ENCODE results near the gene MBD1.
"Not testable (repeated sequence)": the region's sequence is repeated elsewhere in the genome, so short reads cannot be mapped to it uniquely, and the experiment has no call there.

MBD1 gene

DNA sequence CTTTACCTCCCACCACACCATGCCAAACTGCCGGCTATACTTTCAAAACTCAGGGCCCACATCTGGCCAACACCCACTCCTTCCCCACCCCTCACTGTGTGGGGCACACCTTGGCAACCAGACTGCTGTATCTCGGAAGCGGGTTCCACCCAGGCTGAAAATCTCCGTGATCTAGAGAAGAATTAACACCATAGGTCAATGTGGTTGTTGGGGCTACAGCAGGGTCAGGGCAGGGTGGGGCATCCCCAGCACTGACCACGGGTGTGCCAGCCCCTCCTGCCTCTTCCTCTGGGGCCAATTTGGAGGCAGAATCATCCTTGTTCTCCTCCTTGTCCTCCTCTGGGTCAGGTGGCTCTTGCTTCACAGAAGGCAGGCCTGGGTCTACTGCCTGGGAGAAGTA, 8.8 kb downstream of the MBD1 start:
- no peak for DNase-seq

DNA sequence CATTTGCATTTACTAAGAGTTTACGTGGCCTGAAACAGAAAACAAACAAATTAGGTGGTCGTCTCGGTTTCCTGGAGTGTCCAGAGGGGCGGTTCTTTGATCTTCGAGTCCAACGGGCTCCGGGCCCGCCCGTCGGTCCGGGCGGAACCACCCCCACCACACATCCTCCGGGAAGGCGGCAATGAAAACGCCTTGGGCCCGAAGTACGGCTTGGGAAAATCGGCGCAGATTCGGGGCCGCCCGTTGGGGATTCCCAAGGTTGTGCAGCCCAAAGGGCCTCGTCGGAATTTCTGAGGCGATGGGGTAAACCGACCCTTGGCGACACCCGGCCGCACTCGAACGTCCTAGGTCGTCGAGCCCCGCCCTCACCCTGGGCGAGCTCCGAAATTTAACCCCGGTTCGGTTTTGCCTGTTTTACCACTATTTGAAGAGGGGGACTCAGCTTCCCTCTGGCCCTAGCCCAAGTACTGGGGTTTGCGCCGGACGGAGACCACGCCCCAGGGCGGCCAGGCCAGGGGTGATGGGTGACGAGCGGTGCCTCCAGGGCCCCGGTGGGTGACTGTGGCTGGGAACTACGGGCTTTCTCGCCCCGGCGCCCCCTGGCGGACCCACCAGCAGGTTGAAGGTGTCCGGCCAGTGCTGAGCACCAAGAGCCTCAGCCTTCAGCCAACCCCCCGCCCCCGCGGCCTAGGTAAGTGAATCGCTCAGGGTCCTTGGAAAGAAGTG, 13.1 kb downstream of the MBD1 start:
- DNase-seq: peak; percentile 64

DNA sequence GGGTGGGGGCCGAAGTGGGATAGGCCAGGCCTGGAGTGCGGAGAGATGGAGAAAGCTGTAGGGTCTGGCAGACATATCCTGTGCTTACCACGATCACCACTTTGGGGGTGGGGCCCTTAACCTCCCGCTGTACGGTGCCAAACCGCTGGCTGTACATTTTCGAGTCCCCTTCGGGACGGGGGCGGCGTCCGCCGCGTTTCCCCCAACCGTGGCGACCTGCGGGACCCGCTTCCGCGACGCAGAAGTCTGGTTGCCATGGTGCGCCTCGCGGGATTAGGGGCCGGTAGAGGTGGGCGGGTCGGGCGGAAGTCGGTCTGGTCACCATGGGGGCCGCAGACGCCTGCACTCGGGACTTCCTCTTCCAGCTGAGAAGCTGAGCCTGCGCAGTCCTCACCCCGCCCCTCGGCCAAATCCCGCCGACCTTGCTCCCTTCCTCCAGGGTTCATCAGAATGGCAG, 15.0 kb downstream of the MBD1 start, which contains the start of gene CFAP53:
TSS of gene CFAP53 (minus strand) at position 248 of the 457 bp plus-strand sequence. CDS start at position 157, 91 bp downstream.
- peak; percentile 89 for DNase-seq

DNA sequence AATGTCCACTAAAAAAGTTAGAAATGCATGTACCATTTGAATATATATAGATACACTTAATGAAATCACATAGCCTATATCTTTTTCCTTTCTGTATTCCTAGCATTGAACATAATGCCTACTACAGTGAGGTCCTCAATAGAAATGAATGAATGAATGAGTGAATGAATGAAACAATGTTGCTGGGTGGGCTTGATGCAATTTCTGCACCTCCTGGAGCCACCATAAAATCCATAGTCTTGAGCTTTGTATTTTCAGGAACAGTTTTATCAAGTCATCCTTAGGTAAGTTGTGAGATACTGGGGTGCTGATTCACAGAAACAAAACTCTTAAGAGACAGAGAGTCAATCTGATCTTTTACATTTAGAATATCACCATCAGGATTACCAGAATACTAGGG, 18.3 kb downstream of the MBD1 start:
- no peak for DNase-seq

DNA sequence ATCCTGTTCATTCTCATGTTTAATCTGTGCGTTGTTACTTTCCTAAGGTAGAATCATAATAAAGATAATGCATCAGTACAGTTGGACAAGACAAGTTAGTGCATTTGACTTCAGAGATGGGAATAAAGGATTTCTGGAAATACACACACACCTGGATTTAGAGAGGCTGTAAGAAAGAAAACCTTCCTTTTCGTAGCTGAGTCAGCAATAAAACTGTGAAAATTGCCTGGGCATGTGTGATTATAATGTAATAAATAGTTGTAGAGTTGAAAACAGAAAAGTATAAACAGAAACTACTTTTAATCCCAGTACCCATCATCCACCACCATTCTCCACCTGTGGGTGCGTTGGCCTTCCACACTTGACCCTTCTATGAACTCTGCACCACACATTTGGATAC, 30.4 kb downstream of the MBD1 start:
- DNase-seq: no peak

DNA sequence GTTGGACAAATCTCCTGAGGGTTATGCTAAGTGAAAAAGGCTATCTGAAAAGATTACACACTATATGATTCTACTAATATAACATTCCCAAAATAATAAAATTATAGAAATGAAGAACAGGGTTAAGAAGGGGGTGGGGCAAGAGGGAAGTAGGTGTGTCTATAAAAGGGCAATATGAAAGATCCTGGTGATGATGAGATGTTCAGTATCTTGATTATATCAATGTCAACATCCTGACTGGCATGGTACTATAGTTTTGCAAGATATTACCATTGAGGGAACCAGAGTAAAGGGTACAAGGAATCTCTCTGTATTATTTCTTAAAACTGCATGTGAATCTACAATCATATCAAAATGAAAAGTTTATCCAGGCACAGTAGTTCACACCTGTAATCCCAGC, 31.7 kb downstream of the MBD1 start:
- DNase-seq: no peak

DNA sequence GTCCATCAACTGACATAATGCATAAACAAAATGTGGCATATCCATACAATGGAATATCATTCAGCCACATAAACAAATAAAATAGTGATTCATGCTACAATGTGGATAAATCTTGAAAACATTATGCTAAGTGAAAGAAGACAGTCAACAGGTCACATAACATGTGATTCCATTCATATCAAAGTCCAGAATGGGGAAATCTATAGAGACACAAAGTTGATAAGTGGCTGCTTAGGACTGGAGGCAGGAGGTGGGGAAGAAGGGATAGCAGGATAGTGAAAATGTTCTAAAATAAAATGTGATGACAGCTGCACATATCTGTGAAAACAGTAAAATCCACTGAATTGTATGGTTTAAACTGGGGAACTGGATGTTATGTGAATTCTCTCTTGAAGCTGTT, 33.8 kb downstream of the MBD1 start:
- no peak for DNase-seq

DNA sequence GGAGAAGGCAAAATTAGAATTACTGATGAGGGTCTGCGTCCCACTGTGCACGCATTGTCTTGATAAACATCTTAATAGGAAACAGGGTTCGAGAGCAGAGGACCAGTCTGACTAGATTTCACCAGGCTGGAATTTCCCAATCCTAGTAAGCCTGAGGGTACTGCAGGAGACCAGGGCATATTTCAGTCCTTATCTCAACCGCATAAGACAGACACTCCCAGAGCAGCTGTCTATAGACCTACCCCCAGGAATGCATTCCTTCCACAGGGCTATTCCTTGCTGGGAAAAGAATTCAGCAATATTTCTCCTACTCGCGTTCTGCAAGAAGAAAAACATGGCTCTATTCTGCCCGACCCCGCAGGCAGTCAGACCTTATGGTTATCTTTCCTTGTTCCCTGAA, 39.6 kb downstream of the MBD1 start:
- DNase-seq: not testable (repeated sequence)

DNA sequence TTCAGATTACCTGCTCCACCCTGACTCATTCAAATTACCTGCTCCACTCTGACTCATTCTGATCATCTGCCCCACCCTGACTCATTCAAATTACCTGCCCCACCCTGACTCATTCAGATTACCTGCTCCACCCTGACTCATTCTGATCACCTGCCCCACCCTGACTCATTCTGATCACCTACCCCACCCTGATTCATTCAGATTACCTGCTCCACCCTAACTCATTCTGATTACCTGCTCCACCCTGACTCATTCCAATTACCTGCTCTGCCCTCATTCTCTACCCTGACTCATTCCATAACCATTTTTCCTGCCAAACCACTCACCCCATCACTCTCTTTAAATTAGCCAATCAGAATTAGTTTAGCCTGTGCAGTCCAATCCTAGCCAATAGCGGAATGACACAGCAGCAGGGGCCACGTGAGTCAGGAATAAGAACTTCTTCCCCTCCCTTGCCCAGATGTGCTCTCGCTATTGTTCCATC, 41.2 kb downstream of the MBD1 start:
- no peak for DNase-seq

DNA sequence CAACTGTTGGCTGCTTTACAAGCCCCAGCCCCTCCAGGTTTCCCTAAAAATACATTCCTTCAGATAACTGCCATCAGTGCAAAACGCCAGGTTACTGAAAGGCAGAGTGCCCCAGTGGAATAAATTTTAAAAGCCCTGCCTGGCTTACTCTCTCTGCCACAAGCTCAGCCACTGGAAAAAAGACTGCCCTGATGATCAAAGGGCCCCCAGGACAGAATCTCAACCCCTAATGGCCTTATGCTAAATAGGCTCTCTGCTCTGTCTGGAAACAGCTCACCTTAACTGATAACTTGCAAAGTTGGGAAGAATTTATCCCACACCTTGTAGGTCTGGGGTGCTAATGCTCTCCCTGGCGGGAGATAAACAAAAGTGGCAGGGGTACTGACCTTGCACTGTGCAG, 48.9 kb downstream of the MBD1 start:
- DNase-seq: no peak

DNA sequence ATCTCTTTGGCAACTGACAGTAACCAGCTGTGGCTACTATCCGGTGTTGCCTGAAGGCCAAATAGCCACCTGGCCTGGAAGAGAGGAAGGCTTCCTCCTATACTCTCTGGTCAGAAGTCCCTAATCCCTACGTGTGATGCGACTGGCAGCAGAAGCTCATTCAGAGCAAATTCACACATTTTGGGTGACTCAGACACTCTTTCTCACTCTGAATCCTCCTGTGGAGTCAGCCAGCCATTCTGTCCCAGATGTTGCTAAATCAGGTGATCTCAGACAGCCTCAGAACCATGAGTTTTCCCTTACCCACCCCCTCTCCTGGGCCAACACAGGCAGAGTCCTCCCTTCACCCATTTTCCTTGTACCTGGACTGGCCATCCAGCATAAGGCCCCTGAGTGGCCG, 49.7 kb downstream of the MBD1 start:
- DNase-seq: no peak

DNA sequence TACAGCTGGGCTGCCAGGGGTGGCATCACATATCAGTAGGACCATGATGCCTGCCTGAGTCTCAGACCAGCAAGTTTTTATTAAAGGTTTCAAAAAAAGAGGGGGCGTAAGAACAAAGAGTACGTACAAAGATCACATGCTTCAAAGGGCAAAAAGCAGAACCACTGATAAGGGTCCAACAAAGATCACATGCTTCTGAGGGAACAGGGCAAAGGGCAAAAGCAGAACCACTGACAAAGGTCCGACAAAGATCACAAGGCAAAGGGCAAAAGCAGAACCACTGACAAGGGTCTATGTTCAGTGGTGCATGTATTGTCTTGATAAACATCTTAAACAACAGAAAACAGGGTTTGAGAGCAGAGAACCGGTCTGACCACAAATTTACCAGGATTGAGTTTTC, 61.1 kb downstream of the MBD1 start:
- DNase-seq: not testable (repeated sequence)
